SK-N-MC (cell line): Measurements from ENCODE around the gene NPIPB9.
"Not testable (repeated sequence)": the region's sequence is repeated elsewhere in the genome, so short reads cannot be mapped to it uniquely, and the experiment has no call there.

Source experiments
- EZH2 ChIP-seq: fragments of 200-600 bp; sonication (generic); IDR thresholded peaks from one replicate; pipeline ENCODE4 v1.6.1; 2017; ENCODE audit warnings: antibody characterized with exemption
- FOXP2 ChIP-seq: optimal IDR thresholded peaks from 2 replicates; pipeline ENCODE3; 2011; ENCODE audit warnings: mild to moderate bottlenecking, moderate library complexity; ENCODE audit not compliant: insufficient read depth; ENCODE audit errors: extremely low read length, control extremely low read depth
- POLR2AphosphoS5 ChIP-seq: IDR thresholded peaks from 2 replicates; pipeline ENCODE4 v1.6.1; 2012; ENCODE audit warnings: mild to moderate bottlenecking, low read depth, low read length, borderline replicate concordance

DNA sequence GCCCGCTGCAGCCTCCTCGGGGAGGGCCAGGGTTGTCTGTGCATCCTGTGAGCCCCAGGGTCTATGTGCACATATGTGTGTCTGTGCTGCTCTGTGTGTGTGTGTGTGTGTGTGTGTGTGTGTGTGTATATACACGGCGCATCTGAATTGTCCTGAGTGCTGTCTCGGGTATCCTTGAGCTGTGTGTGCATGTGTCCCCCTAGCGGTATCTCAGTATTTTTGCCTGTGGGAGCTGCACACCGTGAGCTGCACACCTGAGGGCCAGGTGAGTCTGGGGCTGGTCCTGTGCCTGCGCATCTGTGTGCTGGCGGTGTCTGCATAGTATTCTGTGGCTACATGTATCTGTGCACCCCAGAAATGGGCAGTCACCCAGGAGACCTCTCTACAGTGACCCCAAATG lies 11.8 kb upstream of the NPIPB9 start:
- not testable (repeated sequence) for TF ChIP-seq EZH2, POLR2AphosphoS5, FOXP2
